HEK293 (cell line): ENCODE data around the gene C19orf25.

Experiments
- CTCF ChIA-PET: fragments of 350-600 bp; formaldehyde crosslinking; extraction: SDS; loops from one replicate; lab custom pipeline; 2021; ENCODE audit warnings: antibody characterized with exemption; lab: Yijun Ruan, JAX
- POLR2A ChIA-PET: fragments of 300-600 bp; formaldehyde crosslinking; extraction: SDS; loops from one replicate; lab custom pipeline; 2020; ENCODE audit warnings: antibody characterized with exemption, inconsistent platforms; lab: Yijun Ruan, JAX
- H3K27ac ChIP-seq: fragments of 200-500 bp; sonication (Bioruptor generic); 2 replicates; pipeline ENCODE4 v1.5.1; 2014; ENCODE audit warnings: low read depth, low read length, control low read depth, inconsistent platforms; ENCODE audit errors: extremely low read depth
- H3K36me3 ChIP-seq, 2 experiments: fragments of 200-500 bp in 1 of 2; sonication (Bioruptor generic) in 1 of 2; 1 replicate in 1 of 2; 2 replicates in 1 of 2; pipeline ENCODE4 v1.5.1; 2014 to 2017; ENCODE audit warnings: inconsistent platforms in 2 of 2, low read length in 2 of 2; ENCODE audit not compliant: control insufficient read depth in 2 of 2, insufficient read depth in 1 of 2
- H3K4me1 ChIP-seq: fragments of 200-500 bp; sonication (Bioruptor generic); 2 replicates; pipeline ENCODE4 v1.5.1; 2014; ENCODE audit warnings: mild to moderate bottlenecking, low read length, inconsistent platforms; ENCODE audit not compliant: control insufficient read depth, insufficient read depth
- H3K4me3 ChIP-seq: 2 replicates; pipeline ENCODE4 v1.5.1; 2011; ENCODE audit warnings: low read depth, mild to moderate bottlenecking, control low read depth, low read length, moderate library complexity
- H3K9me3 ChIP-seq: fragments of 200-500 bp; sonication (Bioruptor generic); 2 replicates; pipeline ENCODE4 v1.5.1; 2014; ENCODE audit warnings: low read depth, low read length, inconsistent platforms; ENCODE audit not compliant: control insufficient read depth, insufficient read depth
- BCL11A ChIP-seq: fragments of 450-650 bp; formaldehyde crosslinking; IDR thresholded peaks from 2 replicates; pipeline ENCODE4 v1.5.1; 2016; ENCODE audit warnings: low read depth, missing biosample characterization, missing genetic modification characterization
- BCL11B ChIP-seq: fragments of 450-650 bp; formaldehyde crosslinking; IDR thresholded peaks from 2 replicates; pipeline ENCODE4 v1.5.1; 2016; ENCODE audit warnings: low read depth, missing biosample characterization, missing genetic modification characterization
- EGR2 ChIP-seq: fragments of 450-650 bp; formaldehyde crosslinking; IDR thresholded peaks from 2 replicates; pipeline ENCODE4 v1.5.1; 2016; ENCODE audit warnings: low read depth, missing biosample characterization, missing genetic modification characterization
- GLIS2 ChIP-seq: fragments of 450-650 bp; formaldehyde crosslinking; IDR thresholded peaks from 2 replicates; pipeline ENCODE4 v1.5.1; 2016; ENCODE audit warnings: missing biosample characterization, missing genetic modification characterization
- KLF9 ChIP-seq: fragments of 450-650 bp; formaldehyde crosslinking; IDR thresholded peaks from 2 replicates; pipeline ENCODE4 v1.5.1; 2016; ENCODE audit warnings: missing biosample characterization, missing genetic modification characterization, low read depth
- SP2 ChIP-seq: fragments of 450-650 bp; formaldehyde crosslinking; IDR thresholded peaks from 2 replicates; pipeline ENCODE4 v1.5.1; 2016; ENCODE audit warnings: missing biosample characterization, missing genetic modification characterization
- SP3 ChIP-seq: fragments of 450-650 bp; formaldehyde crosslinking; IDR thresholded peaks from 2 replicates; pipeline ENCODE4 v1.5.1; 2016; ENCODE audit warnings: missing biosample characterization, missing genetic modification characterization
- ZBTB7A ChIP-seq: fragments of 450-650 bp; formaldehyde crosslinking; IDR thresholded peaks from 2 replicates; pipeline ENCODE4 v1.5.1; 2016; ENCODE audit warnings: low read depth, missing biosample characterization, missing genetic modification characterization
- ZFHX2 ChIP-seq: fragments of 450-650 bp; formaldehyde crosslinking; conservative IDR thresholded peaks from 2 replicates; pipeline ENCODE4 v1.5.1; 2016; ENCODE audit warnings: missing biosample characterization, missing genetic modification characterization
- ZNF157 ChIP-seq: fragments of 450-650 bp; formaldehyde crosslinking; IDR thresholded peaks from 2 replicates; pipeline ENCODE4 v1.5.1; 2016; ENCODE audit warnings: missing biosample characterization, missing genetic modification characterization
- ZNF239 ChIP-seq: fragments of 450-650 bp; formaldehyde crosslinking; IDR thresholded peaks from 2 replicates; pipeline ENCODE4 v1.5.1; 2016; ENCODE audit warnings: missing biosample characterization, missing genetic modification characterization
- ZNF433 ChIP-seq: fragments of 450-650 bp; formaldehyde crosslinking; IDR thresholded peaks from 2 replicates; pipeline ENCODE4 v1.5.1; 2016; ENCODE audit warnings: missing biosample characterization, missing genetic modification characterization, low read depth
- ZNF549 ChIP-seq: fragments of 450-650 bp; IDR thresholded peaks from 2 replicates; pipeline ENCODE4 v1.5.1; 2018; ENCODE audit warnings: missing biosample characterization, missing genetic modification characterization, mild to moderate bottlenecking, inconsistent platforms, moderate library complexity
- ZNF600 ChIP-seq: fragments of 450-650 bp; formaldehyde crosslinking; IDR thresholded peaks from 2 replicates; pipeline ENCODE4 v1.5.1; 2016; ENCODE audit warnings: missing biosample characterization, missing genetic modification characterization
- ZNF837 ChIP-seq: fragments of 450-650 bp; formaldehyde crosslinking; IDR thresholded peaks from 2 replicates; pipeline ENCODE4 v1.5.1; 2016; ENCODE audit warnings: missing biosample characterization, missing genetic modification characterization
- ZNF843 ChIP-seq: fragments of 450-650 bp; formaldehyde crosslinking; IDR thresholded peaks from 2 replicates; pipeline ENCODE4 v1.5.1; 2016; ENCODE audit warnings: missing biosample characterization, missing genetic modification characterization
- TF ChIP-seq, protein P1 (sequence below): fragments of 450-650 bp; formaldehyde crosslinking; IDR thresholded peaks from 2 replicates; pipeline ENCODE4 v1.5.1; 2016; ENCODE audit warnings: missing biosample characterization, missing genetic modification characterization
- TF ChIP-seq, protein P2 (sequence below): fragments of 450-650 bp; formaldehyde crosslinking; IDR thresholded peaks from 2 replicates; pipeline ENCODE4 v1.5.1; 2016; ENCODE audit warnings: missing biosample characterization, missing genetic modification characterization
- TF ChIP-seq, protein P3 (sequence below): fragments of 450-650 bp; formaldehyde crosslinking; IDR thresholded peaks from 2 replicates; pipeline ENCODE4 v1.5.1; 2016; ENCODE audit warnings: missing biosample characterization, missing genetic modification characterization, low read depth
- TF ChIP-seq, protein P4 (sequence below): fragments of 450-650 bp; formaldehyde crosslinking; IDR thresholded peaks from 2 replicates; pipeline ENCODE4 v1.5.1; 2016; ENCODE audit warnings: missing biosample characterization, missing genetic modification characterization

The C19orf25 gene

DNA sequence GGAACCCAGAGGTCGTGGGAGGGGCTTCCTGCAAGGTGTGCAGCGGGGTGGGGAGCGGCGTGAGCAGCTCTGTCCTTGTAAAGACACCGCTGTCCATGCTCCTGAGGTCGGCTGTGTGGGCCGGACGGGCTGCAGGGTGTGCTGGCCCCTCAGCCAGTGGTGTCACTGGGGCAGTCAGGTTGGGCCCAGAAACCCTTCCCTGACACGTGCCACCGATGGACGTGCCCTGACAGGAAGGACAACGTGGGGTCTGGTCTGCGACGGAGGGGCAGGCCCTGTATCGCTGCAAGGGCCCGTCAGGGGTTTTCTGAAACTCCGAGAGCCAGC, 45.0 kb downstream of the C19orf25 start:
- Histone ChIP-seq H3K4me1 (no peaks in the 10 kb centered on the region), H3K9me3 (no peaks in the 10 kb centered on the region), H3K36me3 (peaks cover 17 to 57% of the 10 kb centered on the region in 2 experiments; a peak in 2 of 3 replicates), H3K27ac (no peak overlapping the region; the same call in 1 of the 2 replicates), H3K4me3 (no peak overlapping the region)
- TF ChIP-seq BCL11B (tag by site-specific recombination): peak; percentile 68; the same call in 1 of the 2 replicates
- TF ChIP-seq ZFHX2 (tag by site-specific recombination): 0 out of 2 replicates have a peak, but pooled peaks have one; percentile 2
- TF ChIP-seq, protein P1, sequence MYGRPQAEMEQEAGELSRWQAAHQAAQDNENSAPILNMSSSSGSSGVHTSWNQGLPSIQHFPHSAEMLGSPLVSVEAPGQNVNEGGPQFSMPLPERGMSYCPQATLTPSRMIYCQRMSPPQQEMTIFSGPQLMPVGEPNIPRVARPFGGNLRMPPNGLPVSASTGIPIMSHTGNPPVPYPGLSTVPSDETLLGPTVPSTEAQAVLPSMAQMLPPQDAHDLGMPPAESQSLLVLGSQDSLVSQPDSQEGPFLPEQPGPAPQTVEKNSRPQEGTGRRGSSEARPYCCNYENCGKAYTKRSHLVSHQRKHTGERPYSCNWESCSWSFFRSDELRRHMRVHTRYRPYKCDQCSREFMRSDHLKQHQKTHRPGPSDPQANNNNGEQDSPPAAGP (tag by site-specific recombination): no peak
- ChIA-PET POLR2A (interaction anchor here (1.7 kb wide), 1 partner anchor 9 kb away, joined by 3 read pairs; no protein-coding TSS in a partner anchor), CTCF (interaction anchor here (0.7 kb wide), 2 partner anchors 24 to 153 kb away, joined by 3 to 5 read pairs; no protein-coding TSS in a partner anchor)

DNA sequence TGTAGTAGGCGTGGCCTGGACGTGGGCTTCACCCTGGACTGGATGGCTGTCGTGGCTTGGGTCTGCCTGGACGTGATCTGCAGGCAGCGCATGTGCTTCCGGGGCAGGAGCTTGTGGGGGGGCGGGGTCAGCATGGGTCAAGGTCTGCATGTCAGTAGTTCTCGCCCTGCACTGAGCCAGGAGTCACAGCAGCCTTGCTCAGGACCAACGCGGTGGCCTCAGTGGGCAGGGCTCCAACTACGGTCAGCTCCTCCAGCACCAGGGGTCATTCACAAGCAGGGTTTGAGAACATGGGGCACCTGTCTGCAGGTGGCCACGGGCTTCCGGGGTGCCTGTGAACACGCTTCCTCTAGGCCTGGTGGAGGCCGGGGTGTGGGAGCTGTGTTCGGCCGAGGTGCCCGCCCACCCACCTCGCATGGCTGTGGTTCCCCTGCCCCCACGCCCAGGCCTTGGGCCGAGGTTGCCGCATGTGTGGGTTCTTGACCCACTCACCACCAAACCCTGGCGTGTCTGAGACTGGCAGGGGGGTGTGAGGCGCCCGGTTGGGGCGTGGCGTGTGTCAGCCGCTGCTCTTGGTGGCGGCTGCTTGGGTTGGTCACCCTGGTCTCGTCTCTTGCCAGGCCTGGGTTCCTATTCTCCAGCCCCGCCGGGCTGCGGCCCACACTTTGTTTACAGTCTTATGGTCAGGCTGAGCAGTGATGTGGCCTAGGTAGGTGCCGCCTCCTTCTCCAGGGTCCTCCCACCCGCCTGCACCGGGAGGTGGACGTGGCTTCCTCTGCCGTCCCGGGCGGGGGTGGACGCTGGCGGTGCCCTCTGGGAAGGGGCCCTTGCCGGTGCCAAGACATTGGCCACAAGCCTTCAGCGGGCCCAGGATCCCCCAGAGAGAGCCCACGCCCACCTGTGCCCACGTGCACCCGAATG, 45.6 kb downstream of the C19orf25 start:
- no peak overlapping the region; the same call in 1 of the 2 replicates for H3K27ac ChIP-seq
- H3K36me3 ChIP-seq: peaks cover 17 to 61% of the 10 kb centered on the region in 2 experiments; a peak in 2 of 3 replicates
- peak; percentile 57 for TF ChIP-seq EGR2
- TF ChIP-seq, protein P2, sequence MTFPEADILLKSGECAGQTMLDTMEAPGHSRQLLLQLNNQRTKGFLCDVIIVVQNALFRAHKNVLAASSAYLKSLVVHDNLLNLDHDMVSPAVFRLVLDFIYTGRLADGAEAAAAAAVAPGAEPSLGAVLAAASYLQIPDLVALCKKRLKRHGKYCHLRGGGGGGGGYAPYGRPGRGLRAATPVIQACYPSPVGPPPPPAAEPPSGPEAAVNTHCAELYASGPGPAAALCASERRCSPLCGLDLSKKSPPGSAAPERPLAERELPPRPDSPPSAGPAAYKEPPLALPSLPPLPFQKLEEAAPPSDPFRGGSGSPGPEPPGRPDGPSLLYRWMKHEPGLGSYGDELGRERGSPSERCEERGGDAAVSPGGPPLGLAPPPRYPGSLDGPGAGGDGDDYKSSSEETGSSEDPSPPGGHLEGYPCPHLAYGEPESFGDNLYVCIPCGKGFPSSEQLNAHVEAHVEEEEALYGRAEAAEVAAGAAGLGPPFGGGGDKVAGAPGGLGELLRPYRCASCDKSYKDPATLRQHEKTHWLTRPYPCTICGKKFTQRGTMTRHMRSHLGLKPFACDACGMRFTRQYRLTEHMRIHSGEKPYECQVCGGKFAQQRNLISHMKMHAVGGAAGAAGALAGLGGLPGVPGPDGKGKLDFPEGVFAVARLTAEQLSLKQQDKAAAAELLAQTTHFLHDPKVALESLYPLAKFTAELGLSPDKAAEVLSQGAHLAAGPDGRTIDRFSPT (tag by site-specific recombination): peak; percentile 76
- TF ChIP-seq ZNF157: no peak
- peak; percentile 26; the same call in 1 of the 2 replicates for TF ChIP-seq GLIS2 (tag by site-specific recombination)
- TF ChIP-seq KLF9 (tag by site-specific recombination): peak; percentile 53
- no peak for TF ChIP-seq ZBTB7A
- no peak for TF ChIP-seq ZNF549 (tag by site-specific recombination)
- no peak for TF ChIP-seq SP3
- TF ChIP-seq, protein P3, sequence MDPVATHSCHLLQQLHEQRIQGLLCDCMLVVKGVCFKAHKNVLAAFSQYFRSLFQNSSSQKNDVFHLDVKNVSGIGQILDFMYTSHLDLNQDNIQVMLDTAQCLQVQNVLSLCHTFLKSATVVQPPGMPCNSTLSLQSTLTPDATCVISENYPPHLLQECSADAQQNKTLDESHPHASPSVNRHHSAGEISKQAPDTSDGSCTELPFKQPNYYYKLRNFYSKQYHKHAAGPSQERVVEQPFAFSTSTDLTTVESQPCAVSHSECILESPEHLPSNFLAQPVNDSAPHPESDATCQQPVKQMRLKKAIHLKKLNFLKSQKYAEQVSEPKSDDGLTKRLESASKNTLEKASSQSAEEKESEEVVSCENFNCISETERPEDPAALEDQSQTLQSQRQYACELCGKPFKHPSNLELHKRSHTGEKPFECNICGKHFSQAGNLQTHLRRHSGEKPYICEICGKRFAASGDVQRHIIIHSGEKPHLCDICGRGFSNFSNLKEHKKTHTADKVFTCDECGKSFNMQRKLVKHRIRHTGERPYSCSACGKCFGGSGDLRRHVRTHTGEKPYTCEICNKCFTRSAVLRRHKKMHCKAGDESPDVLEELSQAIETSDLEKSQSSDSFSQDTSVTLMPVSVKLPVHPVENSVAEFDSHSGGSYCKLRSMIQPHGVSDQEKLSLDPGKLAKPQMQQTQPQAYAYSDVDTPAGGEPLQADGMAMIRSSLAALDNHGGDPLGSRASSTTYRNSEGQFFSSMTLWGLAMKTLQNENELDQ (tag by site-specific recombination): no peak
- no peak for TF ChIP-seq ZNF843
- no peak for TF ChIP-seq ZNF239
- TF ChIP-seq ZNF600: 0 out of 2 replicates have a peak, but pooled peaks have one; percentile 9
- peak; percentile 57; the same call in 1 of the 2 replicates for TF ChIP-seq BCL11A (tag by site-specific recombination)
- TF ChIP-seq, protein P4, sequence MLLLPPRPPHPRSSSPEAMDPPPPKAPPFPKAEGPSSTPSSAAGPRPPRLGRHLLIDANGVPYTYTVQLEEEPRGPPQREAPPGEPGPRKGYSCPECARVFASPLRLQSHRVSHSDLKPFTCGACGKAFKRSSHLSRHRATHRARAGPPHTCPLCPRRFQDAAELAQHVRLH: no peak
- peak; percentile 38; the same call in 1 of the 2 replicates for TF ChIP-seq BCL11B (tag by site-specific recombination)
- no peak for TF ChIP-seq ZNF433 (tag by site-specific recombination)
- peak; percentile 46; the same call in 1 of the 2 replicates for TF ChIP-seq ZFHX2 (tag by site-specific recombination)
- TF ChIP-seq SP2 (tag by site-specific recombination): 0 out of 2 replicates have a peak, but pooled peaks have one; percentile 22
- no peak for TF ChIP-seq ZNF837 (tag by site-specific recombination)
- POLR2A ChIA-PET: interaction anchor here (1.7 kb wide), 1 partner anchor 9 kb away, joined by 3 read pairs; no protein-coding TSS in a partner anchor
- H3K9me3 ChIP-seq: no peaks in the 10 kb centered on the region
- H3K4me3 ChIP-seq: no peak overlapping the region
- no peaks in the 10 kb centered on the region for H3K4me1 ChIP-seq
- CTCF ChIA-PET: interaction anchor here (0.7 kb wide), 2 partner anchors 24 to 152 kb away, joined by 3 to 5 read pairs; no protein-coding TSS in a partner anchor
